ENCODE measurements around the gene DDX54. TPM values are rescaled to one million over a fixed set of nuclear protein-coding genes. Genes with fewer than 3 reads are reported as not detected.

The DDX54 gene
- total RNA-seq, 4 donors from 2014 or later: 53.9 to 71.8 (median 63.9) TPM

Other genes starting within 250 kb of the DDX54 start
- 10 to 100 TPM; 19.5 to 30.0 (median 24.1) TPM for gene OAS3, start 247.0 kb downstream of the DDX54 start, total RNA-seq
- 1 to 10 TPM; 1.2 to 4.2 (median 3.2) TPM for gene OAS2, start 207.0 kb downstream of the DDX54 start, total RNA-seq
- gene DTX1, start 128.7 kb downstream of the DDX54 start, total RNA-seq: 1 to 10 TPM; 1.1 to 3.4 (median 1.7) TPM
- gene RASAL1, start 49.7 kb downstream of the DDX54 start, total RNA-seq: 10 to 100 TPM; 19.8 to 39.0 (median 32.5) TPM
- gene CFAP73, start 35.8 kb downstream of the DDX54 start, total RNA-seq: 1 to 10 TPM; 1.0 to 2.6 (median 2.0) TPM
- 10 to 100 TPM; 14.7 to 21.7 (median 16.9) TPM for gene RITA1, start 243 bp upstream of the DDX54 start, total RNA-seq
- gene TPCN1, start 36.0 kb upstream of the DDX54 start, total RNA-seq: 10 to 100 TPM; 15.5 to 74.1 (median 35.6) TPM
- gene SLC8B1, start 149.6 kb upstream of the DDX54 start, total RNA-seq: 10 to 100 TPM; 29.1 to 70.2 (median 34.9) TPM
- 10 to 100 TPM; 22.2 to 29.2 (median 27.3) TPM for gene PLBD2, start 173.1 kb upstream of the DDX54 start, total RNA-seq
- 1 to 10 TPM in 1 of 4 donors, not detected in 3; 2.7 TPM for gene SDS, start 218.4 kb upstream of the DDX54 start, total RNA-seq
- gene SDSL, start 236.9 kb upstream of the DDX54 start, total RNA-seq: 1 to 10 TPM in 2 of 4 donors, under 1 TPM in 1, not detected in 1; 0.56 to 2.2 (median 1.2) TPM

All from suprapubic skin (tissue), 4 donors.